Measurements from ENCODE around the gene GUCA2B. TPM values are rescaled to one million over a fixed set of nuclear protein-coding genes. Genes with fewer than 3 reads are reported as not detected.

Gene GUCA2B
- polyA plus RNA-seq, 3 donors: not detected

- DNase-seq: no peak
- Histone ChIP-seq H3K4me1 (ENCODE audit: control insufficient read depth in 1 of 2, insufficient read depth in 2 of 2, low read length in 2 of 2) (peaks cover 0 to 3% of the 10 kb centered on the region in 2 donors), H3K36me3 (replicated peaks in 1 of 2; ENCODE audit: control insufficient read depth in 1 of 2, insufficient read depth in 2 of 2, low read length in 2 of 2) (no peaks in the 10 kb centered on the region), H2AFZ (ENCODE audit: insufficient read depth, low read depth, low read length, poor library complexity, severe bottlenecking) (no peak overlapping the region), H3K79me2 (ENCODE audit: insufficient read depth, low read length) (no peaks in the 10 kb centered on the region), H3K4me2 (replicated peaks; ENCODE audit: extremely low read depth, low read length, poor library complexity, severe bottlenecking) (no peak overlapping the region), H3K9ac (ENCODE audit: insufficient read depth, low read length, poor library complexity, severe bottlenecking) (no peak overlapping the region), H3K4me3 (replicated peaks in 1 of 3; ENCODE audit: low read depth in 2 of 3, low read length in 3 of 3) (no peak overlapping the region), H3K9me3 (replicated peaks in 1 of 2; ENCODE audit: control insufficient read depth in 1 of 2, insufficient read depth in 1 of 2, low read length in 2 of 2) (no peaks in the 10 kb centered on the region), H4K20me1 (ENCODE audit: insufficient read depth, low read length) (no peaks in the 10 kb centered on the region), H3K27ac (ENCODE audit: low read depth in 1 of 2, low read length in 2 of 2) (no peak overlapping the region), H3K27me3 (ENCODE audit: control insufficient read depth in 2 of 2, insufficient read depth in 2 of 2, low read length in 2 of 2) (no peaks in the 10 kb centered on the region)
- TF ChIP-seq CTCF (IDR thresholded peaks at IDR 0.05): no peak
- H3K27ac Mint-ChIP-seq: no peak overlapping the region
- no peaks in the 10 kb centered on the region for H3K36me3 Mint-ChIP-seq
- peaks cover 6% of the 10 kb centered on the region for H3K4me1 Mint-ChIP-seq
- H3K9me3 Mint-ChIP-seq: peaks cover 0 to 5% (median 2%) of the 10 kb centered on the region in 7 donors
- WGBS (ENCODE audit: insufficient coverage): 88% methylated on average over 6 of the region's 10 CpGs
- H3K4me3 Mint-ChIP-seq: no peak overlapping the region
- peaks cover 1 to 2% (median 1%) of the 10 kb centered on the region in 3 donors for H3K27me3 Mint-ChIP-seq (ENCODE audit: low read depth in 3 of 3)
- intact Hi-C loops (cut with micrococcal nuclease): no loop called here
Measured at GRCh38 chr1:42133809-42134526, 19.2 kb upstream of the GUCA2B start.

GRCh38 chr1:42135426-42135825, 17.8 kb upstream of the GUCA2B start:
- Mint-ChIP-seq H3K27ac (no peak overlapping the region), H3K27me3 (ENCODE audit: low read depth in 3 of 3) (peaks cover 1 to 2% (median 2%) of the 10 kb centered on the region in 3 donors), H3K4me3 (no peak overlapping the region), H3K9me3 (peaks cover 0 to 5% (median 2%) of the 10 kb centered on the region in 7 donors), H3K36me3 (no peaks in the 10 kb centered on the region), H3K4me1 (peaks cover 6% of the 10 kb centered on the region)
- Histone ChIP-seq H3K36me3 (replicated peaks in 1 of 2; ENCODE audit: control insufficient read depth in 1 of 2, insufficient read depth in 2 of 2, low read length in 2 of 2) (no peaks in the 10 kb centered on the region), H3K27ac (ENCODE audit: low read depth in 1 of 2, low read length in 2 of 2) (no peak overlapping the region), H2AFZ (ENCODE audit: insufficient read depth, low read depth, low read length, poor library complexity, severe bottlenecking) (no peak overlapping the region), H3K9me3 (replicated peaks in 1 of 2; ENCODE audit: control insufficient read depth in 1 of 2, insufficient read depth in 1 of 2, low read length in 2 of 2) (no peaks in the 10 kb centered on the region), H4K20me1 (ENCODE audit: insufficient read depth, low read length) (no peaks in the 10 kb centered on the region), H3K4me1 (ENCODE audit: control insufficient read depth in 1 of 2, insufficient read depth in 2 of 2, low read length in 2 of 2) (peaks cover 0 to 3% of the 10 kb centered on the region in 2 donors), H3K79me2 (ENCODE audit: insufficient read depth, low read length) (no peaks in the 10 kb centered on the region), H3K4me3 (replicated peaks in 1 of 3; ENCODE audit: low read depth in 2 of 3, low read length in 3 of 3) (no peak overlapping the region), H3K27me3 (ENCODE audit: control insufficient read depth in 2 of 2, insufficient read depth in 2 of 2, low read length in 2 of 2) (no peaks in the 10 kb centered on the region), H3K9ac (ENCODE audit: insufficient read depth, low read length, poor library complexity, severe bottlenecking) (no peak overlapping the region), H3K4me2 (replicated peaks; ENCODE audit: extremely low read depth, low read length, poor library complexity, severe bottlenecking) (no peak overlapping the region)
- WGBS (ENCODE audit: insufficient coverage): 50% methylated on average over 2 of the region's 3 CpGs
- TF ChIP-seq CTCF (IDR thresholded peaks at IDR 0.05): no peak
- DNase-seq: no peak
- intact Hi-C loops (cut with micrococcal nuclease): no loop called here
